Stimulated activated CD4-positive, alpha-beta T cell treated with anti-CD3 and anti-CD28 coated beads, Interleukin-2, amount 100 ng/mL, for 24 hours (primary cell): Measurements from ENCODE around the gene SKAP1.
"Not testable (repeated sequence)": the region's sequence is repeated elsewhere in the genome, so short reads cannot be mapped to it uniquely, and the experiment has no call there.

Experiments used
- DNase-seq, 2 donors: peaks; one replicate each; pipeline ENCODE4 v3.0.0-alpha.2; 2020

The SKAP1 gene

DNA sequence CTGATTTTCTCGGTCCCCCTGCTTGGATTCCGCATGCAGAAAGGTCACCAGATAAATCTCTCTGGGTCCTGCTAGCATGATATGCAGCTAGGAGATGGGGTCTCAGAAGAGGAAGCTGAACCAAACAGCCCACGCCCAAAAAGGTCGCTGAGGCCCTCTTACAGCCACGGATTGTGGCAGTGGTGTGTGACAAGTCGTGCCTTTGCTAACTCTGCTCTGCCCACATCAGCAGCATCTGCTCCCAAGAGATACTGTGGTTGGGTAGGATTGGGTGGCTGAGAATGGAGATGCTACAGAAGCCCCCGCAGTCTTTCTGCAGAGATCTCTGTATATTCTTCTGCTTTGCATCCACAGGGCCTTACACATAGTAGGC is 15.2 kb upstream of the SKAP1 start:
- no peak for DNase-seq

DNA sequence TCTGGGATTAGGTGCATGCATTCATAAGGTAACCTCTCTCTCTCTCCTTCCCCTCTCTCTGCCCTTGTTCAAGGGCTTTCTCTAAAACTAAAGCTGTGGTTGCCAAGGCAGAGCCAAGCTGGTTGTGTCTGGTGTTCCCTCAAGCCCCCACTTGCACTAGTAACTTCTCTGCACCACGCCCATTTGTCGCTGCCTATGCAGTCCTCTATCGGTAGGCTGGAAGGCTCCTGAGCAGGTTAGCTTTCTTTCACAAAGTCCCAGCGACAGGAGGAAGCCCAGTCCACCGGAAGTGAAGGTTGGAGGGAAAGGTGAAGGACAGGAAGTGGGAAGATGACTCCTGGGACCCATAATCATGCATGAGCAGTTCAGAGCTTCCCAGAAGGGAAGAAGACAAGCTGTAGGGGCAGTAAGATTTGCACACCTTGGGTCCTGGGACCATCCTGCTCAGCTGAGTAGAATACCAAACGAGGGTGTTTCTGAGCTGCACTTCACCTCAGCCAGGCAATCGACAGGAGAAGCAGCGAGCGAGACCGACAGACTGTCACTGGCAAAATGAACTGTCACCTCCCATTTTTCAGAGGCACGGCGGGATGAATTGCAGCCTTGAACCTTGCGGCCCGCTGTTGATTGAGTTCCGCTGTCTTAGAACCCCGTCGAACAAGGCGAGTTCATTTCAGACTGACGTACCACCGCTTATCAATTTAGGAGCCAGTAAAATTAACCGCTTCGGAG is 14.7 kb upstream of the SKAP1 start:
- peak in 1 of 2 donors; percentile 34 for DNase-seq

DNA sequence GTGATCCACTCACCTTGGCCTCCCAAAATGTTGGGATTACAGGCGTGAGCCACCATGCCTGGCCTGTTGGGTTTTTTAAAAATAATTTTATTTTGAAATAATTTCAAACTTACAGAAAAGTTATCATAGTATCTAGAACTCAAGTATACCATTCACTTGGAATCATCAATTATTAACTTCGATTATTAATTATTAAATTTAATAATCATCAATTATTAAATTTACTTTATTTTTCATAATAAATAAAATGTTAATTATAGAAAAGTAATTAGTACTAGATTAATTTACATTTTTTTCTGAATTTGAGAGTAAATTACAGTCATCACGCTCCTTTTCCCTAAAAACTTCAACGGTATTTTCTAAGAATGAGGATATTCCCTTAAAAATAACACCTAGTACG is 13.7 kb upstream of the SKAP1 start:
- DNase-seq, result no peak

DNA sequence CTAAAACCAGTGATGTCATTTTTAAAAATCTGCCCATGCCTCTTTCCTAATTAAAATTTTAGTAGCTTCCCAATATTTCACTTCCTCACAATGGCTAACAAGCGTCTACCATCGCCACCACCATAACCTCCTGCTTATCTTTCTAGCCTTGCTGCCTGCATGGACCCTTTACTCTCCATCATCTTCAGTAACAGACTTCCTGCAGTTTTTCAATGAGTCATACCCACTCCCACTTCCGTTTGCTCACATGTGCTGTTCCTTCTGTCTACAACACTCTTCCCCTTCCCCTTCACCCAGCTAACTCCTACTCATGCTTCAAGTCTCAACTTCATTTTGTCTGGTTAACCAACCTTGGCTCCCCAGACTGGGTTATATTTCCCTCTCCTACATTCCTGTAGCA is 12.8 kb upstream of the SKAP1 start:
- DNase-seq, result no peak

DNA sequence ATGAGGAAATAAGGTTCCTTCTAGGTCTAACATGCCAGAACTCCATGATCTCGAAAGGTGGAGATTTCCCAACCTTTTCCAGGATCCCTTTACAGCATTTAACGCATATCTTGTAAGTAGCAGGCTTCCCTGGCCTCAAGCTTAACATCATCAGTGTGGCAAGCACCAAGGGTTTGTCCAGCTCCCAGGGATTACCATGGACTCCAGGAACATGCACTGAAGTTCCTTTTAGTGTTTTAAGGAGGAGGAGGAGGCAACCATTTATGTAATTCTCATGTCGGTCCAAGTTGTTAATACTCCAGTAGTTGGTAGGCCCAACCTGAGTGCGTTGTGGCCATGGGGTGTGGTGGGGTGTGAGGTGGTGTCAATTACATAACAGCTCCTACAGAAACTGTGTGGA is 11.8 kb upstream of the SKAP1 start:
- DNase-seq, result no peak

DNA sequence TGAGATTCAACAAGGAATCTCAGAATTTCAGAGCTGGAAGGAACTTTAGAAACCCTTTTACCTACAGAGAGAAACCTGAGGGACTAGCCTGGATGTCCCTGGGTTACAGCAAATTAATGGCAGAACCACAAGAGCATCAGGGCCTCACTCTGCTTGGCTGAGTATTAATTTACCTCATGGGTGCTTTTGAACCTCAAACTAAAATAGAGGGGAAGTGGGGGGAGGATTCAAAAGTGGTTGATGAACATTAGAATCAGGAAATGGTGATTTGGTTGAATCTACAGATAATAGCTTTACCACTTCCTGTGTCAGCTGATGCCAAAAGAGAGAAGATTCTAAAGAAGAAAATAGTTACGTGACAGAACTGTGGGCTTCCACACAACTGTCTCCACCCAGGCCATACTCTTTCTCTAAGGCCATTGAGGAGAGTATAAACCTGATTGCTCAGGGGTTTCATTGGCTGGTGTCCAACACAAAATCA is 11.3 kb upstream of the SKAP1 start:
- DNase-seq, result peak in 1 of 2 donors; percentile 20

DNA sequence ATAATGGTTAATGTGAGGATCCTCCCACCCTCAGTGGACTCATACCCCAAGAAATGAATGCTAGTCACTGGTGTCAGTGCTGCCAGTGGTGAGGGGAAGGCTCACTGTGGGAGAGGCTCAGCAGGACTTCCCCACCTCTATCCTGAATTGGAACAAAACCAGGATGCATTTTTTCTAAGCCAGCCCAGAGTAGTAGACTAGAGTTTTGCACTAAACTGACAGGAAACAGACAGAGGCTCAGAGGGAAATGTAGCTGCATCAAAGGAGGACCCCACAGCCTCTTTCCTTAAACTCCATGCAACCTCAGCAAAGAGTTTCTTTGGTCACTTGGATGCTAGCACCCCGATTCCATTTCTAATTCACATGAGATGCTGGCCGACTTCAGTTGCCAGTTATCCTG is 10.7 kb upstream of the SKAP1 start:
- DNase-seq, result no peak

DNA sequence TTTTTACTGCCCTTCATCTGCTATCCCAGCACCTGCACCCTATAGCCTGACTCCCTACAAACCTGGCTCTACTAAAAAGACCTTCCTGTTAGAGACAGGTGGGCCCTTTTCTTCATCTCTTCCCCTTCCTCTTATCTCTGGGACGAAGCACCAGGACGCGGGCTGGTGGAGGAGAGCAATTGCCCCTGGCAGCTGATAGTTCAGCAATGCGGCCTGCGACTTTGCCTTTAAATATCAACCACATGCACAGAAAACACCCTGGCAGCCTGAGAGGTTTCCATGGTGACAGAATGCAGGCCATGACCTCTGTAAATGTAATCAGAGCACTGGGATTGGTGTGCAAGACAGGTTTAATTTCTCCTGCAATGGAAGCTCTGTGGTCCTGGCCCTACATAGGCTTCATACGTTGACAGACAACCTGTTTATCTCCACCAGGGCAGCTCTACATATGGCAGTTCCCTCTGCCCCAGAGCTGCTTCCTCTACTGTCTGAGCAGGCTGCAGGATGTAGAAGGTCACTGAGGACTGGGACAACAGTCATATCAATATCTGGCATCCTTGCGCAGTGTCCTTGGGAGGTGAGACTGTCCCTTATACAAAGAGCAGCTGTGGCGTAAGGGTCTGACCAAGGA is 10.0 kb upstream of the SKAP1 start:
- DNase-seq, result peak in 1 of 2 donors; percentile 44

DNA sequence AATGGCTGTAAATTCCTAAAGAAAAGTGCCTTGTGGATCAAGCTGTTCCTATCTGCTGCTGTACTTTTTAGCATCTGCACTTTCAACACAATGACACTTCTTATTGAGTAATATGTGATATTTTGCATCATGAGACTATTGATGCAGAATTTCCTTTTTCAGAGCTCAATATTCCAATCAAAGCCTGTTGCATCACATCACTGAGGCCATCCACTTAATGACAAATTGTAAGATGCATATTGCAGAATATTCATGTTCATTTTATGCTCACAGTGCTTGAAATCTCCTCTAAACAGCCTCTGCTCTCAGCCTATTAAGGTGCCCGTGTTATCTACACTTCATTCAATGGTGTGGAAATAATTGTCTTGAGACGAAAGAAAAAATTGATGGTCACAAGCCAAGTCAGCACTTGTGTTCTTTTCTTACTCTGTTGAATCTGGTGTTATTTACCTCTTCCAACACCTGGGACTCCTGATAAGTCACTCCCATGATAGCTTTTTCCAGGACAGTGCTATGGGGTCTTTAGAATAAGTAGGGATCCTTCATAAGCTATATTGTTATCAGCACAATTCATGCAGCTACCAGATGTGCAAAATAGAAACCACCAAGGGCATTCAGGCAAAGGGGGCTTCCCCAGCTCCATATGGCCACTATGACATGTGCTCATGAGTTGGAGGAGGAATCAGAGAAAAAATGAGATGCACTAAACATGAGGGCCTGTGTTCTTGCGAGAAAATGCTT is 9.3 kb upstream of the SKAP1 start:
- peak in 1 of 2 donors; percentile 32 for DNase-seq

DNA sequence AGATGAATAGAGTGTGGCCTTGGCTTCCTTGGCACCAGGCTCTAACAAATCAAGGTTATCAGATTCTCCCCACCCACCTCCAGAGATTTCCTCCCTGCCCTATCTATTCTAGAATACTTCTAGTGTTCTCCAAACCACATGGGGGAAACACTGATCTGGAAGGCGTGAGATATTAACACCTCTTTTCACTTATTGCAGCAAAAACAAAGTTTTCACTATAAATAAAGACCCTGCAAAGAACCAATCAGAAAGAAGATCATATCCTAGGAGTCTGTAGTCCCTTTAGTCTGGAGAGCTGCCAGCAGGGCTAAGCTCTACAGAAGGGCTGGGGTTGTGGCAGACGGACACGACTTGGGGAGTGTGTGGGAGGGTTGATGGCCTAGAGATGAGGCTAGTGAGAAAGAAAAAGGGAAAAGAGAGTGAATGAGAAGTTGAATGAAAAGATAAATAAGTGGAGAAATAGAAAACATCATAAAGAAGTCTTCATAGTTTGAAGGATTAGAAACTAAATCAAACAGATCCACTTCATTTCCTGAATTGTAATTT is 8.6 kb upstream of the SKAP1 start:
- DNase-seq, result no peak

DNA sequence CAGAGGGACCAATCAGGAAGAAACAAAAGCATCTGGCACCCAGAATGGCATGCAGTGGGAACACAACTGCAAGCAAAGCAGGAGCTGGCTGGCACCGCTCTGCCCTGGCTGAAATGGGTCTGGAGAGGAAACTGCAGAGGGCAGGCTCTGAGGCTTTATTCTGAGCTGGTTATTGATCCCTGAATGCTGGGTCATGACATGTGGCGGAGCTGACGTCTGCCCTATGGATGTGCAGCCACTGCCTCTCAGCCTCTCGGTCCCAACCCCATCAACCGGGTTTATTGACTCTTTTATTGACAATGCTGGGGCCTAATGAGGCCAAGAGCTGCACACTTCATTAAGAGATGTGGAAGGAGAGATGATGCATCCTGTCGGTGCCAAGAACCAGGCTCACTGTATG is 3.9 kb upstream of the SKAP1 start:
- no peak for DNase-seq

DNA sequence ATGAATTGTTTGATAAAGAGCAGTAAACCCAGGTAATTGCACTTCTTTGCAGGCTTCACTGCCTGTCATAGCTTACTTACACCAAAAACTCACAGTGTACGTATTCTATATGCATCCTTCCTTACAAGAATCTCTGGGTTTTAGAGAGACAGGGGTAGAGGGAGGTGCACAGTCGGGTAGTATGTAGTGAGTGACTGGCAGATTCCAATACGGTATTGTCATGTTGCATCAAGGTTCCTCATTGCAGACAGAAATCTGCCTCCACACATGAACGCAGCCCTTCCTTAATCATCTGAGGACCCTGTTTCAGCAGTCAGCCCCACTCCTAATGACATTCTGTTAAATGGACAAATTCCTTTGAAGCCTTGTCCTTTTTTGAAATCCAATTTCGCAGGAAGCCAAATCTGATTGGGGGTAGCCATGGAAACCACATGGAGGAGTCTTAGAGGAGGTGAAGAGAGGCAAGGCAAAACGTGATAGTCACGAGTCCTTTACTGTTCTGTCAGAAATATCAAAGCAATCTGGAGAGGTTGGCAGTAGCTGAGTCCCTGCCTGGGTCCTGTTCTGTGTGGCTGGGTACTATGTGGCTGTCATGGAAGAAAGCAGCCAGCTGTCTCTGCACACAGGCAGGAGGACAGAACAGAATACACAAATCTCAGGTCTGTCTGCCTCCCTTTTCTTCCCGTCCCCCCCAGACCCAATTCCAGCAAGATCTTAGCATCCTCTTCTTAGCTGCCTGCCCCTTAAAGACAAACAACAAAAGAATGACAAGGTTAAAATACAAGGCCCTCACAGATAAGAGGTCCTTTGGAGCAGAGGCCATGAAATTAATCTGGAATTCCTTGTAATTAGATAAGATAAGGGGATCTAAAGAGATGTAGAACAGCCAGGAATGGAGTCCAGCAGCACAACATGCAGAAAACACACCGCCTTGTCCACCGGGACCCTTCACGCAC is 3.1 kb upstream of the SKAP1 start:
- no peak for DNase-seq

DNA sequence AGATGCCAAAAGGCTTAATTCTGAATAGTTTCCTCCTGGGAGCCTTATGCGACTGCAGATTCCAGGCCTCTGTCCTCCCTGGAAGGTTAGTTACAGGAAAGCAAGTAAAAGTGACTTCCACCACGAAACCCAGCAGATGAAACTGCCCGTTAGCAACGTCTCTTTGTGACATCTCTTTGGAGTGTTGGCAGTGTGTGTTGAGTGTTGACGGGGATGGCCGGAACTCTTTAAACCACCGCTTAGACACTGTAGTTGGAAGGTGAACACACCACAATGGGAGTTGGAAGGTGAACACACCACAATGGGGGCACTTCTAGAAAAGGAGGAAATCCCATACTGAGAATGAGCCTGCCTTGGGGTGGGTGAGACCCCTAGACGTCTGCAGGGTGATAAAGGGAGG is 858 bp downstream of the SKAP1 start:
- DNase-seq, result no peak

DNA sequence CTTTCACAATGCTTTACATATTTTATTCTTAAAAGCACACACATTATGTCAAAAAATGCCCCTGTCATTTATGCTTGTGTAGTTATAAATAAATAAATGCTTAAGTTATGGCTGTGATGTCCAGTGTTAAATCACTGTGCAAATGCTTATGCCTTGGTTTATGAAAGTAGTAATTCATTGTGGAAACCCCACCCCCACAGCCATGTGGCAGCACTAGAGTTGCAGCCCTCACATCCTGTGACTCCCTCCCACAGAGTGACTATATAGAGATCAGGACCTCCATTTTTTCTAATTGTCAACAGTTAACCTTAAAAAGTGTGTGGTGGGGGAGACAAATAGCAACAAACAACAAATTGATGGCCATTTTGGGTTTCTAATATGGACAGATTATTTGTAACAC is 2.4 kb downstream of the SKAP1 start:
- peak; percentile 72 to 76 for DNase-seq

DNA sequence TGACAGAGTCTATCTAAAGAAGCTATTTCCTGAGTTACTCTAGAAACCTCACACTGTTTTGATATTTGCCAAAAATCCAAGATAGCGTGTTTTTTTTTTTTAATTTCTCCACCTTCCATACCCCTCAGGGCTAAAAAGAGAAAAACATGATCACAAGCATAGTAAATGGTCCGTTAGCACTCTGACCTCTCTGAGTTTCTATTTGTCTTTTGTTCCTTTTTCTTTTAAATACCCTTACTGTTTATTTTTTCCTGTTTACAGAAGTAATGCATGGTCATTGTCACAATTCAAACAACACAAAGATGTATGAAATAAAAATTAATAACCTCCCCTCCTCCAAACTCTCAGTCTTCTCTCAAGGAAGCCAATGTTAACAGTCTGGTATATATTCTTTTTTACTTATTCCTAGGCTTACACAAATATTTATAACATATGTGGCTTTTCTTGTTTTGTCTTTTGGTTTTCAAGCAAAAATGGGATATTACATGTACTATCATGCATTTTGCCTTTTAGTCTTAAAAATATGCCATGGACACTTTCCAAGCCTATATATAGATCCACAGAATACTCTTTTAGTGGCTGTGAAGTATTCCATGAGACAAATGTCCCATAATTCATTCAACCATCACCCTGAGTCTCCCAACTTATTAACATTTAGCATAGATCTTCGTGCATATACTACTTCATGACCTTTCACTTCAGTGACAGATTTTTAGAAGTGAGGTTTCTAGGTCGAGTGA is 3.1 kb downstream of the SKAP1 start:
- no peak for DNase-seq

DNA sequence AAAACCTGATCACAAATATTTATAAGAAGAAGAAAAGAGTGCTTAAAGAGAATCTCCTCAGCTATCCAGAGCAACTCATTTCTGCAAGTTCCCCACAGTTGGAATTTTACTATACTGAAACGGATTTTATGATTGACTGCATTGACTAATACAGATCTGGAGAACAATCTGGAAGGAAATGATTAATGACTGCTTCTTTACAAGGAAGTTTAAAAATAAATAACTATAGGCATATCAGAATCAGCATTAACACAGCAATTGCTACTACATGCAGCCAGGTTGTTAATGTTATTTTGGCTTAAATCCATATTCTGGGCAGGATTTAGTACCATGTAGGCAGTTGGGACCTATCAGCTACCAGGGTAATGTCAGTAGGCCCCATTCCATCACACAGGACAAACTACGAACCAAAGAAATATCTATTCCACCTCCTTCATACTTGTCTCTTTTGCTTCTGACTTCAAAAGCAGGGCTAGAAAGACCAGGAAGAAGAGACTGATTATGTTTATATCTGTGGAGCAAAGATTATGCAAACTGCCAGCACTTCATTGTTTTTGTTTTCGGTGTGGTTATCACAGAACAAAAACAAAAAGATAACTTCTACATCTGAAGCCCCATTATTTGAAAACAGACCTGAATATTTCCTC is 3.9 kb downstream of the SKAP1 start:
- no peak for DNase-seq

DNA sequence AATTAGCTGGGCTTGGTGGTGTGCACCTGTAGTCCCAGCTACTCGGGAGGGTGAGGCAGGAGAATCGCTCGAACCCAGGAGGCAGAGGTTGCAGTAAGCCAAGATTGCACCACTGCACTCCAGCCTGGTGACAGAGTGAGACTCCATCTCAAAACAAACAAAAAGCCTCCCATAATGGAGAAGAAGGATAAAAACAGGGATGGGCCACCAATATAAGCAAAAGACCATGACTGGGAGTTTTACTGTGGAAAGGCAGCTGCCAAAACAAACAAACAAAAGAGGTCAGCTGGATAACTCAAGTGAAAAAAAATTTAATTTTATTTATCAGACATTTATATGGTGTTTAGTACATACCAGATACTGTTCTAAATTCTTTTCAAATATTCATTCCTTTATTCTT is 8.0 kb downstream of the SKAP1 start:
- DNase-seq, result not testable (repeated sequence)

DNA sequence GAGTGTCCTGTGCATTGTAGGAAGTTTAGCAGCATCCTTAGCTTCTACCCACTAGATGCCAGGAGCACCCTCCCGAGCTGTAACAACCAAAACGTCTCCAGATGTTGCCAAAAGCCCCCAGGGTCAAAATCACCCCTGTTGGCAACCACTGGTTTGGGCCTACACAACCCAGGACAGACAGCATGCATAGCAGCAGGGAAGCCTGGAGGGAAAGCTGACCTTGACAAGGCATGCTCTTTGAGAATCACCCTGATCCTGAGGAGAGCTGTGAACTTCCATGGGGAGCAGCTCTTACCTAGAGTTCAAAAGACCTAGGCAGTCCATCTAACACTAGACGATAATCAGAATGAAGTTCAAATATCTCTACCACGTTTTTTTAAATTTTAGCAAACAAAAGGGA is 9.2 kb downstream of the SKAP1 start:
- DNase-seq, result no peak

DNA sequence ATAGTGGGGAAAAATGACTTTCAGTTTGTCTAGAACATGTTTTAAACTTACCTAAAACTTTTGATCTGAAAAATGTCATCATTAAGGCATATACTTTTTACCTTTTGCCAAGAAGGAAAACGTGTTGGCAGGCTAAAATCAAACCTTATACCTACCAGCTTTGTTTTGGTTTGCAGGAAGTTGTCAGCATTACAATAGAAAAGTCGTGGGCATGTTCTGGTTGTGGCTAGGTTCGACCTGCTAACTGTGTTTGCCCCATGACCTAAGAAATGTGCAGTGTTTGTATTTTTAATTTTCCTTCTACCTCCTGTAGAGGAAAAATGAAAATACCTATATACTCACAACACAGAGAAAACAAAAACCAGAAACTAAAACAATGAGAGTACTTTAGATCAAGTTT is 13.0 kb downstream of the SKAP1 start:
- no peak for DNase-seq

DNA sequence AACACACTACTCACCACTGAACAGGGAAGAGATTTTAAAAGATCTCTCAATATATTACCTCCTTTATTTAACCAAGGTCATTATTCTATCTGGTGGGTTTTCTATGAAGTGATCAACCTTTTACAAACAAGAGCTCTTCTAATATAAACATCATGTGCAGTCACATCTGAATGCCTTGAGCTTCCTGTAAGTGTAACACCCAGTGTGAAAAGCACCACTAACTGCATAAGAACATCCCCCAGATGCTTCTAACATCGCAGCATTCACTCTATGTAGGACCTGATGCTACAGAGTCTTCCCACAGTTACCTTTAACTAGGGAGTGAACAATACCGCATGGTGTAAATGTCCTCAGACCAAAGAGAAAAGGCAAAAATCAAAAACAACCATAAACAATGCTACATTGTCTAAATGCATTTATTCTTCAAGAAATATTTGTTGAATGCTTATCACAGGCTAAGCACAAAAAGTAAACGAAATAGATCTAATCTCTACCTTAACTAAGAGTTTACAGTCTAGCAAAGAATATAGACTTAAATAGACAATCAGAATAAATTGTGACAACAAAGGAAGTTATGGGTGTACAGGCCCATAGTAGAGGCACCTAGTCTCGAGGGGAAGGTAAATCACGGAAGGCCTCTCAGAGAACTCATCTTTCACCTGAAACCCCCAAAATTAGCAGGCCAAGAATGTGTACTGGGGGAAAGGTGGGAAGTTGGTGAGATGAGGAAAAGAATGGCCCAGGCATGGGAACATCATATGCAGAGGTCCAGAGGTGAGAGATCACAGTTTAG is 16.2 kb downstream of the SKAP1 start:
- DNase-seq, result no peak
